NCI-H524 treated with DMSO at 0.1 percent for 48 hours (cell line): ENCODE results near the gene PXDC1.

ENCODE experiments used
- DNase-seq: peaks from one replicate; lab custom pipeline; 2025; lab: John Stamatoyannopoulos, UW

PXDC1 gene

GRCh38 chr6:3746696-3747095 is 4.8 kb downstream of the PXDC1 start:
- no peak for DNase-seq

GRCh38 chr6:3746119-3746691 is 5.3 kb downstream of the PXDC1 start:
- DNase-seq, result no peak

DNA sequence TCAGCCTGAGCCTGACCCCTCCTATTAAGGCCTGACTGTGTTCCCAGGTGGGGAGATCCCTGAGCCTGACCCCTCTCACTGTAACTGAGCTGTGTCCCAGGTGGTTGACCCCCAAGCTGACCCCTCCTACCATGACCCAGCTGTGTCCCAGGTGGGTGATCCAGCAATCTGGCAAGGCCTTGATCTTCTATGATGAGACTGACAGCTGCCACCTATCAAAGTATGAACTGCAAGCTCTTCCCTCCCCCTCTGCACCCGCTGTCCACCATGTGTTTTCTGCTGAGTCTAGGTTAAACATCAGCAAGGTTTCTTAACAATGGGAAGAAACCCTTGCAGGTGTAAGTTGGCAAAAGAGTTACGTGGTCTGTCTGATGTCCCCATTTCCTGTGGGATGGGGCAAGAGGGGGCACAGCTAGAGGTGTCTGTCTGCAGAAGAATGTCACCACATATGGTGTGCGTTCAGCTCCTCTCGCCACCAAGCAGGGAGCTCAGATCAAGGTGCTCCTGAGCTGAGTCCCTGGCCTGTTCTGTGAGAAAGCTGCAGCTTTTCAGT is 5.9 kb downstream of the PXDC1 start:
- no peak for DNase-seq

DNA sequence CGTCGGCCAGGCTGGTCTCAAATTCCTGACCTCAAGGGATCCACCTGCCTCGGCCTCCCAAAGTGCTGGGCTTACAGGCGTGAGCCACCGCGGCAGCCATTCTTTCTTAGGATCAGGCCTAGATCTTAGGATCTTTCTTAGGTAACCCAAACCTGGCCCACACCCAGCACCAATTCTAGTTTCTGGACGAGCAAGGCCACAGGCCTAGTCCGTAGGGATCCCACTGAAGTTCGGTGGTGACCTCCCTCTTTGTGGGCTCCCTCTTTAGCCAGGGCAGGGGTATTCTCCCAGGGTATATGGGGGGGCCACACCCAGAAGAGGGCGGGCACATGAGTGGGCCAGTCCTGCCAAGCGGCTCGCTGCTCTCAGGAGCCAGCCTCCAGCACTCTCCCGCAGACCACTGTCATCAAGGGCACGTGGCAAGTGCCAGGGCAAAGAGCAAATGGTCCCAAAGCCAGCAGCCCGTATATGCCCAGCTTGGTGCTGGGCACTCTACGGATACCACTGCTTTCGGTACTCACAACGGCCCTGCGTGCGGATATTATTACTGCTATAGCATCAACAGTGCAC is 6.5 kb downstream of the PXDC1 start:
- no peak for DNase-seq

DNA sequence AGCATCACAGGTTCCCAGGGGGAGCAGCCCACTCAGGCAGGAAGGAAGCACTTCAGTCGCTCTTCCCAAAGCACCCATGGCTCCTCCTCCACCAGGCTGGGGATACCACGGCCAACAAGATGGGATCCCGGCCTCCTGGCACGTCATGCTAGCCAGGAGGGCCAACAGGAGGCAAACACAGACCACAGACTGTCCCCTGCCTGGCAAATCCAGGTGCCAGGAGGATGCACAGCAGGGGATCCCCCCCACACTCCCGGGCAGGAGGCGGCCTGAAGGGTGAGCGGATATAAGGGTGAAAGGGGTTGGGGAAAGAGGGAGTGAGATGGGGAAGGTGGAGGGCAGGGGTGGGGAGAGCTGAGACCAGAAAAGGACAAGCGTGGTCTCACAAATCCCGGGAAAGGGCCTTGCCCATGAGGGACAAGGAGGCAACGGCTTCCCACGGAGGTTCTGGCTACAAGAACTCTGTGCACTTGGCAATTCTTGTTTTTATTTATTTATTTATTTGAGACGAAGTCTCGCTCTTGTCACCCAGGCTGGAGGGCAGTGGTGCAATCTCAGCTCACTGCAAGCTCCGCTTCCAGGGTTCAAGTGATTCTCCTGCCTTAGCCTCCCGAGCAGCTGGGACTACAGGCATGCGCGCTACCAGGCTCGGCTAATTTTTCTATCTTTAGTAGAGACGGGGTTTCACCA is 7.2 kb downstream of the PXDC1 start:
- peak; percentile 20 for DNase-seq

- no peak for DNase-seq
Observed at GRCh38 chr6:3743541-3743940, 8.0 kb downstream of the PXDC1 start.

GRCh38 chr6:3742426-3743344 is 8.8 kb downstream of the PXDC1 start:
- no peak for DNase-seq

DNA sequence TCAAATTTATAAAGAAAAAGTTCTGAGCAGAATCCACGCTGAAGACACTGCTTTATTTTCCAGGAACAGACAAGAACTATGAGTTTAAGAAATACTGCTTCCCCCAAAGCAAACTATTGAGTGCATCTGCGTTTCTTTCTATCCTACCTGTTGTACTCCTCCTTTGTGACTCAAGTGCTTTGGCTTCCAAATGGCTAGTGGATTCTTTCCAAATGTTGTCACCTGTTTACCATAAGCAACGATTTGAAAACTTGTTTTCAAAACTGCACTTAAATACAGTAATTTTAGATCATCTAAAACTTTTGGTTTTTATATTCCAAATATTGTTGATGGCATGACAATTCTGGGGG is 9.5 kb downstream of the PXDC1 start:
- DNase-seq, result no peak

DNA sequence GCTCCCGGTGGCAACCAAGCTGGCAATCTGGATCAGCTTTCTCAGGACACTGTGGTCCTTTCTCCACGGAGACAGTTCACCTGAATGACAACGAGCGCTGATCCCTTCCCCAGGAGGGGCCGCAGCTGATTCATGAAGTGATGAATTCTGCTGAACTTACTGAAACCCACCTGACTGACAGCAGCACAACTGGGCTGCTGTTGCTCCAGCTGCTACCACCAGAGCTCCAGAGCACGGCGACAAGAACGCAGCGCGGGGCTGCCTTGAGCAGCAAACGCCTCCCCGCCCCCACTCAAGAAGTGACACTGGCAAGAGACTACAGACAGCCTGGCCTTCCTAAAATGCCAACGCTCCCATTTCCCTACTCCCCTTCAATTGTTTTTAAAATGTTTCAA is 10.0 kb downstream of the PXDC1 start:
- DNase-seq, result no peak

DNA sequence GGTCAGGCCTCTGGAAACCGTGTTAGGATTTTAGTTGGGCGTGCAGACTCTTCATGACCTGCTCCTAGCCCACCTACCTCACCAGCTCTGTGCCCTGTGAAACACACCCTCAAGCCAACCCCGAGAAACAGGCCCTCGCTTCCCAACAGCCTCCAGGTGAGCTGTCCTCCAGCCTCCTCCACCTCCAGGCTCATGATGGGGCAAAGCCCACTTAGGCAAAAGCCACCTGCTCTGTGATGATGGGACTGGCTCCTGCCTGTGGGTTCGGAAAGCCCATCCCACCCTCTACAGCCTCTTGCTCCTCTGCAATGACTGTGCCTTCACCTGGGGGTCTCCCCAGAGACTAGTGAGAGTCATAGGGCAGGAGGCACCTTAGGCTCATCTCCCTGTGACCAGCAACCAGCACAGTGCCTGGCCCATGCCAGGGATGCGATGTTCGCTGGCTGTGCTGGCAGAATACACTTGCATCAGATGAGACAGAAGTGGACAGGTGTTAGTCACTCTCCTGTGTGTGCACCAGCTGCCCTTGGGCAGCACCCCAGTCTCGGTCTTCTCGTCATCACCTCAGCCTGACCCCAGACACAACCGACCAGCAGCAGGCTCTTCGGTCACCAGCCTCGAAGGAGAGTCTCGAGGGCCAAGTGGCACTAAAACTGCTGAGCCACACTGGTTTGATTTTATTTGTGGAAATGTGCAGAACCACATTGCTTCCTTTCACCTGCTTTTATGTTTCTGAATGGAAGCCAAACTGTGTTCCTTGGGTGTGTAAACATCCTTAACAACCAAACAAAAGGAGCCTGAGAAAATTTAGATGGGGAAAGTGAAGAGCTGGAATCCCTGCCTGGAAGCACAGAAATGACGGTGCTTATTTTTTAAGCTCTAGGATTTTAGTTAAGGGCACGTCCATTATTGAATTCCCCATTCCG is 10.7 kb downstream of the PXDC1 start:
- no peak for DNase-seq

GRCh38 chr6:3739311-3739897 is 12.1 kb downstream of the PXDC1 start:
- DNase-seq, result no peak

DNA sequence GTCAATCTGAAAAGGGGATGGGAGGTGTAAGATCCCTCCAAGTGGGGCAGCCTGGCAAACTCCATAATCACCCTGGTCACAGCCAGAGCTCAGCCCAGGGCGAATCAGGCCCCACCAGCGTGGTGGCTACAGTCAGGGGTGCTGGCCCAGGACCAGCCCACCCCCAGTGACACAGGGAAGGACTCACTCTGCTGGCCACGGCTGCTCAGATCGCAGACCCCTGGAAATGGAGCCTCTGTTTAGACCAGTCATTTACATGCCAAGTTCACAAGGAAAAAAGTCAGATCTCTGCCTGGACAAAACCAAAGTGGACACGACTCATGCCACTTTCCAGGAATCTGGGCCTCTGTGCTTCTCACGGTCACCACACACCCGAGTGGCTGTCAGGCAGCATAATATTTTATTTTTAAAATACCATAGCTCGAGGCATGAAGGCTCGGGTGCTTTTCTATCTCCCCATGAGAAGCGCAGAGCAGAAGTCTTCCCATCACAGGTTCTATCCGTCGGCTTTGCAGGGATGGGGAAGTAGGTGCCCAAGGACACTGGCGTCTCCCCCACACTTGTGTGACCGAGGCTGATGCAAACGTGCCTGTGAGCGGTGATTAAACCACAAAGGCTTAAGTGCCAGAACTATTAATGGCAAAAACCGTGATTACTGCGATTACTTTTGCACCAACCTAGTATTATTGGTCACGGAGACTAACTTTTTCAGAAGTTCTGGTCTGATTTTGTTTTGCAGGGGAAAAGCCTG is 13.0 kb downstream of the PXDC1 start:
- no peak for DNase-seq

- DNase-seq, result no peak
Observed at GRCh38 chr6:3737831-3738210, 13.7 kb downstream of the PXDC1 start.

GRCh38 chr6:3737149-3737830 is 14.2 kb downstream of the PXDC1 start:
- DNase-seq, result no peak

DNA sequence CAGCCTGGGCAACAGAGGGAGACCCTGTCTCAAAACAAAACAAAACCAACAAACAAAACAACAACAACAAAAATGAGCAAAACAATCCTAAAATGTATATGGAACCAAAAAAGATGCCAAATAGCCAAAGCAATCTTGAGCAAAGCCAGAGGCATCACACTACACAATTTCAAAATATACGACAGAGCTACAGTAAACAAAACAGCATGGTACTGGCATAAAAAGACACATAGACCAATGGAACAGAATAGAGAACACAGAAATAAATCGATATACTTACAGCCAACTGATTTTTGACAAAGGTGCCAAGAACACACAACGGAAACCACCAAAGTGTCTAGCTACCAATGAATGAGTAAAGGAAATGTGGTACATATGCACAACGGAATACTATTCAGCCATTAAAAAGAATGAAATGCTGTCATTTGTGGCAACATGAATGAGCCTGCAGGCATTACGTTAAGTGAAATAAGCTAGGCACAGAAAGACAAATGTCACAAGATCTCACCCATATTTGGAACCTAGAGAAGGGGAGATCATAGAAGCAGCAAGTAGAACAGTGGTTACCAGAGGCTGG is 16.4 kb downstream of the PXDC1 start:
- DNase-seq, result no peak

DNA sequence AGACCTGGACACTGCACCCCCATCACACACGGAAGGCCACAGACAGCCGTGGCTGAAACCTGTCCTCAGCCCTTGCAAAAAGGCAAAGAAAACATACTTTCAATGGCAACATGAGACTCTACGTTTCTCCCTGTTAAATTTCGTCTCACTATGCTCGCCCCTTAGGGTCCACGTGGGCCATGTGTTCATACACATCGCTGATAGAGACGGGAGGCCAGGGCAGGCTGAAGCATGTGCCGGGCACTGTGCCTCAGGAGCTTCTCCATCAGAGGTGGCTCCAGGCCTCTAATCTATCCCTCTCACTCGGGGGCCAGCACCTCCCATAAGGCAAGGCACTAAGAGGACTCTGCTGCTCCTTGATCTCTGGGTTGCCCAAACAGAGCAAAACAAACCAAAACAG is 17.5 kb downstream of the PXDC1 start:
- no peak for DNase-seq

DNA sequence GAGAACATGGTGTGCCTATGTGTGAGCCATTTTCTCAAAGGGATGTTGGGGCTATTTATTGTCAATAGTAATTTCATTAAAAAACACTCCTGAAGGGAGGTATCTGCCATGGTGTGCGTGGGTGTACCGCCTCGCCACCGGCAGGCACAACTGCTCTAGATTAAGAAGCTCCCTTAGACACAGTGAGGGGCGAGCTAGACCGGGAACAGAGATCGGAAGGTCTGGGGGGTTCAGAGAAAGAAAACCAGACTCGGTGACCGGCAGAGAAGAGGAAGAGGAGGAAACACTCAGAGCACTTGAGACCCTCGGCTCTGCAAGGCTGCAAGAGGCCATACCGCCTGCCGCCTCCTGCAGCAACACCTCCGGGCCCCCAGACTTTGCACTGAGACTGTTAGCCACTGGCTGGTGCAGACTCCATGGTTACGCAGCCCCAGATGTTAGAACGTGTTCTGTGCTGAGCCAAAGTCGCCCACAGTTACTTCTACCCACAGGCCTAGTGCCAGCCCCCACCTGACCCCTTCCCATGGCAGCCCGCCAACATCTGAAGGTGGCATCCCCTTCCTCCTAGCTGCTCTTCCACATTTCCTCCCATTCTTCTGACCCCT is 18.1 kb downstream of the PXDC1 start:
- DNase-seq, result no peak

GRCh38 chr6:3732345-3733141 is 19.0 kb downstream of the PXDC1 start:
- no peak for DNase-seq
